ENCODE measurements around the gene SPNS2. TPM values are rescaled to one million over a fixed set of nuclear protein-coding genes. Genes with fewer than 3 reads are reported as not detected.

The SPNS2 gene
- total RNA-seq, 1 experiment from 2014 or later = 1.6 TPM

DNA sequence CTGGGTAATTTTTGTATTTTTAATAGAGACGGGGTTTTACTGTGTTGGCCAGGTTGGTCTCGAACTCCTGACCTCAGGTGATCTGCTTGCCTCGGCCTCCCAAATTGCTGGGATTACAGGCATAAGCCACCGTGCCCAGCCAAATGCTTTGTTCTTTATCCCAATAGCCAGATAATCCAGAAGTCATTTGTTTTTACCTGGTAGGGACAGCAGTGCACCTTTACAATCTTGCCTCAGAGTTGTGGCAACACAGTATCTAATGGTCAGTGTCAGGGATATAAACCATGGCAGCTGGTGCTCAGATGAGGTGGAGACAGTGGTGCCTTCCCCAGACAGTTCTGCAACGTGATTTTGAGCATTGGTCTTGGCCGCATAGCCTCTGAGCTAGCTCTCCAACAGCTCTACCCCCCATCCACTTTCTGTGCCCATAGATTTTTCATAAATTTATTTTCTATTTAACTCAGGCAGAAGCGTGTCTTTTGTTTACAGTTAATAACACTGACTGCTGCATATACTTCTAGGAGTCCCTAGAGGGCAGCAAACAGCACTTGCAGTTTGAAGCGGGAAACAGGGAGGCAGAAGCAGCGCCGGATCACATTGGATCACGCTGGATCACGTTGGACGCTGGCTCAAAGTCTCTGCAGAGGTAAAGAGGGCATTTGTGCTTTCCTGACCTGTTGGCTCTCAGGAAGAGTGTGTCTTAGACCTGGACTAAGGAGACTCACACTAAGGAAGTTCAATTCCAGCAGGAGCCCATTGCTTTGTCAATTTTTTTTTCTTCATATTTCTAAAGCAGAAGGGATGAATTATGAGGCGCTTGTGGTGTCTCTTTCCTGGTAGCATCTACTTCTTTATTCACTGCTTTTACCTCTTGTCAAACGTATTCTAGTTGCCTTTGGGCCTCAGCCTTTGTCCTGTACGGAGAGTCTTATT, 66.8 kb downstream of the SPNS2 start:
- peak overlapping the region; percentile 34 for H3K4me2 ChIP-seq (ENCODE audit: low read length)
- ChIA-PET CTCF (interaction anchor here (0.7 to 3.3 kb wide), 9 partner anchors 10 to 338 kb away, joined by 3 to 59 read pairs (median 5); partner anchors contain the start of genes CHRNE, MYBBP1A and SMTNL2), POLR2A (interaction anchor here (1.1 kb wide), 1 partner anchor 60 kb away, joined by 4 read pairs; no protein-coding TSS in a partner anchor), RAD21 (ENCODE audit: low non-redundant PET in 1 of 2, low total read pairs in 2 of 2, uncharacterized antibody in 2 of 2, unreplicated experiment in 2 of 2) (no interaction called here)
- H3K9me2 ChIP-seq (ENCODE audit: insufficient read depth) = no peaks in the 10 kb centered on the region
- no peaks in the 10 kb centered on the region for H3K27me3 ChIP-seq (ENCODE audit: insufficient read depth, low read length)
- no peaks in the 10 kb centered on the region for H4K20me1 ChIP-seq (ENCODE audit: insufficient read depth)
- no peaks in the 10 kb centered on the region for H3K9me3 ChIP-seq (ENCODE audit: control insufficient read depth in 1 of 2, insufficient read depth in 1 of 2, low read depth in 1 of 2, low read length in 2 of 2)
- TF ChIP-seq, protein P1, sequence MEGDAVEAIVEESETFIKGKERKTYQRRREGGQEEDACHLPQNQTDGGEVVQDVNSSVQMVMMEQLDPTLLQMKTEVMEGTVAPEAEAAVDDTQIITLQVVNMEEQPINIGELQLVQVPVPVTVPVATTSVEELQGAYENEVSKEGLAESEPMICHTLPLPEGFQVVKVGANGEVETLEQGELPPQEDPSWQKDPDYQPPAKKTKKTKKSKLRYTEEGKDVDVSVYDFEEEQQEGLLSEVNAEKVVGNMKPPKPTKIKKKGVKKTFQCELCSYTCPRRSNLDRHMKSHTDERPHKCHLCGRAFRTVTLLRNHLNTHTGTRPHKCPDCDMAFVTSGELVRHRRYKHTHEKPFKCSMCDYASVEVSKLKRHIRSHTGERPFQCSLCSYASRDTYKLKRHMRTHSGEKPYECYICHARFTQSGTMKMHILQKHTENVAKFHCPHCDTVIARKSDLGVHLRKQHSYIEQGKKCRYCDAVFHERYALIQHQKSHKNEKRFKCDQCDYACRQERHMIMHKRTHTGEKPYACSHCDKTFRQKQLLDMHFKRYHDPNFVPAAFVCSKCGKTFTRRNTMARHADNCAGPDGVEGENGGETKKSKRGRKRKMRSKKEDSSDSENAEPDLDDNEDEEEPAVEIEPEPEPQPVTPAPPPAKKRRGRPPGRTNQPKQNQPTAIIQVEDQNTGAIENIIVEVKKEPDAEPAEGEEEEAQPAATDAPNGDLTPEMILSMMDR (IDR thresholded peaks at IDR 0.05 in 2 of 3, conservative IDR thresholded peaks at IDR 0.05 in 1 of 3; ENCODE audit: borderline replicate concordance in 1 of 3, insufficient read depth in 1 of 3, low read depth in 2 of 3, low read length in 2 of 3) = peak; percentile 82 to 90 (median 86)
- TF ChIP-seq YY1 (IDR thresholded peaks at IDR 0.05; ENCODE audit: extremely low read depth, insufficient replicate concordance, low read depth, low read length) (peak; percentile 67), RAD21 (IDR thresholded peaks at IDR 0.05; ENCODE audit: low read depth) (peak; percentile 59), POLR2AphosphoS5 (IDR thresholded peaks at IDR 0.05; ENCODE audit: low read depth, low read length) (peak; percentile 17; the same call in 1 of the 2 replicates), ZFX (IDR thresholded peaks at IDR 0.05) (no peak), EGR1 (IDR thresholded peaks at IDR 0.05; ENCODE audit: low read depth) (no peak), POLR2A (IDR thresholded peaks at IDR 0.05; ENCODE audit: borderline replicate concordance, extremely low read depth, insufficient read depth, insufficient read length) (no peak), CBX3 (IDR thresholded peaks at IDR 0.05; ENCODE audit: low read depth) (peak; percentile 92; the same call in 1 of the 2 replicates)
- TF ChIP-seq, protein P2, sequence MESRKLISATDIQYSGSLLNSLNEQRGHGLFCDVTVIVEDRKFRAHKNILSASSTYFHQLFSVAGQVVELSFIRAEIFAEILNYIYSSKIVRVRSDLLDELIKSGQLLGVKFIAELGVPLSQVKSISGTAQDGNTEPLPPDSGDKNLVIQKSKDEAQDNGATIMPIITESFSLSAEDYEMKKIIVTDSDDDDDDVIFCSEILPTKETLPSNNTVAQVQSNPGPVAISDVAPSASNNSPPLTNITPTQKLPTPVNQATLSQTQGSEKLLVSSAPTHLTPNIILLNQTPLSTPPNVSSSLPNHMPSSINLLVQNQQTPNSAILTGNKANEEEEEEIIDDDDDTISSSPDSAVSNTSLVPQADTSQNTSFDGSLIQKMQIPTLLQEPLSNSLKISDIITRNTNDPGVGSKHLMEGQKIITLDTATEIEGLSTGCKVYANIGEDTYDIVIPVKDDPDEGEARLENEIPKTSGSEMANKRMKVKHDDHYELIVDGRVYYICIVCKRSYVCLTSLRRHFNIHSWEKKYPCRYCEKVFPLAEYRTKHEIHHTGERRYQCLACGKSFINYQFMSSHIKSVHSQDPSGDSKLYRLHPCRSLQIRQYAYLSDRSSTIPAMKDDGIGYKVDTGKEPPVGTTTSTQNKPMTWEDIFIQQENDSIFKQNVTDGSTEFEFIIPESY (IDR thresholded peaks at IDR 0.05; ENCODE audit: extremely low read depth, insufficient replicate concordance, low read length) = peak; percentile 41
- TF ChIP-seq, protein P3, sequence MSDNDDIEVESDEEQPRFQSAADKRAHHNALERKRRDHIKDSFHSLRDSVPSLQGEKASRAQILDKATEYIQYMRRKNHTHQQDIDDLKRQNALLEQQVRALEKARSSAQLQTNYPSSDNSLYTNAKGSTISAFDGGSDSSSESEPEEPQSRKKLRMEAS (IDR thresholded peaks at IDR 0.05) = peak; percentile 95
- H3K79me2 ChIP-seq (ENCODE audit: insufficient read depth, low read length) = no peaks in the 10 kb centered on the region
- peak overlapping the region; percentile 98 for H2AFZ ChIP-seq (ENCODE audit: low read depth, low read length, poor library complexity, severe bottlenecking)
- no TSS peak for BruUV-seq (replicated peaks)
- DNase-seq (ENCODE audit: low read depth, low spot score) (peak; percentile 84), ATAC-seq (peak; percentile 84)
- intact Hi-C loops (cut with micrococcal nuclease) = loop anchor here (1.0 kb wide), 2 partner anchors 61 to 324 kb away; no protein-coding TSS in a partner anchor
- no peak overlapping the region for H3K27ac ChIP-seq (ENCODE audit: low read depth, low read length)
- no peak overlapping the region; the same call in 1 of the 2 replicates for H3K9ac ChIP-seq (ENCODE audit: low read length)
- no peak overlapping the region for H3K4me3 ChIP-seq (replicated peaks in 1 of 2; ENCODE audit: low read depth in 1 of 2, low read length in 2 of 2)
- H3K36me3 ChIP-seq (ENCODE audit: control insufficient read depth in 1 of 2, insufficient read depth in 2 of 2, low read length in 2 of 2) = no peaks in the 10 kb centered on the region
- peaks cover 3 to 16% of the 10 kb centered on the region in 2 experiments; a peak in 3 of 4 replicates for H3K4me1 ChIP-seq (ENCODE audit: control insufficient read depth in 1 of 2, insufficient read depth in 2 of 2, low read length in 2 of 2)

Data from HCT116 (cell line).